IPS-NIHi7 (cell line): Measurements from ENCODE around the gene ATP5F1D.

Experiments used
- DNase-seq: peaks from one replicate; pipeline ENCODE4 v3.0.0; 2012; ENCODE audit warnings: mixed read lengths; ENCODE audit errors: extremely low spot score

The ATP5F1D gene

GRCh38 chr19:1293782-1294604 lies 52.4 kb downstream of the ATP5F1D start:
- DNase-seq, result no peak
